Tibial nerve (tissue), 4 donors: Measurements from ENCODE around the gene MRS2. TPM values are rescaled to one million over a fixed set of nuclear protein-coding genes. Genes with fewer than 3 reads are reported as not detected.
A peak's percentile ranks its signal among the peaks of the same experiment; 100 is the strongest.

Experiments
- DNase-seq, 2 donors: peaks; one replicate each; pipeline ENCODE4 v3.0.0-alpha.2; 2019; ENCODE audit warnings: low spot score in 2 of 2
- H3K27ac ChIP-seq, 4 donors: fragments of 200-600 bp; sonication (generic) in 3 of 4; one replicate each; pipeline ENCODE4 v1.5.1; 2017 to 2019; ENCODE audit warnings: mild to moderate bottlenecking in 1 of 4
- H3K27me3 ChIP-seq, 2 donors: fragments of 200-600 bp; sonication (generic) in 1 of 2; one replicate each; pipeline versions ENCODE4 v1.5.1 to v1.6.0; 2017 to 2019
- H3K36me3 ChIP-seq, 3 donors: fragments of 200-600 bp; sonication (generic); one replicate each; pipeline ENCODE4 v1.5.1; 2018 to 2019
- H3K4me1 ChIP-seq, 4 donors: fragments of 200-600 bp; sonication (generic) in 3 of 4; one replicate each; pipeline ENCODE4 v1.5.1; 2017 to 2019
- H3K4me3 ChIP-seq, 4 donors: fragments of 200-600 bp; sonication (generic) in 3 of 4; one replicate each; pipeline ENCODE4 v1.5.1; 2017 to 2019; ENCODE audit warnings: mild to moderate bottlenecking in 1 of 4, moderate library complexity in 1 of 4
- H3K9me3 ChIP-seq, 4 donors: fragments of 200-600 bp; sonication (generic) in 3 of 4; one replicate each; pipeline ENCODE4 v1.5.1; 2017 to 2019
- EP300 ChIP-seq, 2 donors: sonication (generic); formaldehyde crosslinking; IDR thresholded peaks; one replicate each; pipeline ENCODE4 v1.6.1; 2017; ENCODE audit warnings: antibody characterized with exemption in 2 of 2, mild to moderate bottlenecking in 1 of 2
- POLR2A ChIP-seq, 2 donors: fragments of 450-650 bp; IDR thresholded peaks; one replicate each; pipeline ENCODE4 v1.6.1; 2017; ENCODE audit warnings: antibody characterized with exemption in 2 of 2, mild to moderate bottlenecking in 2 of 2, moderate library complexity in 2 of 2
- WGBS, 2 donors: methylation state at CpG; one replicate each; pipeline ENCODE4 v1.1.5; 2018; 5-methylcytosine and 5-hydroxymethylcytosine counted together
- total RNA-seq, 4 donors: library from RNA; depleted of rRNA; stranded (reverse); fragments of >200 nt; gene quantifications; one replicate each; pipeline ENCODE4 v1.1.0, GENCODE V29; 2016
- TF ChIP-seq, protein P1 (sequence below), 5 experiments: fragments of 200-600 bp in 3 of 5; fragments of 450-650 bp in 2 of 5; sonication (generic) in 3 of 5; IDR thresholded peaks; one replicate each; pipeline ENCODE4 v1.5.1; 2016 to 2019; ENCODE audit warnings: antibody characterized with exemption in 5 of 5, mild to moderate bottlenecking in 3 of 5, moderate library complexity in 2 of 5

MRS2 gene
- total RNA-seq, 4 donors from 2014 or later, result 22.8 to 36.1 (median 27.5) TPM

- TF ChIP-seq, protein P1, sequence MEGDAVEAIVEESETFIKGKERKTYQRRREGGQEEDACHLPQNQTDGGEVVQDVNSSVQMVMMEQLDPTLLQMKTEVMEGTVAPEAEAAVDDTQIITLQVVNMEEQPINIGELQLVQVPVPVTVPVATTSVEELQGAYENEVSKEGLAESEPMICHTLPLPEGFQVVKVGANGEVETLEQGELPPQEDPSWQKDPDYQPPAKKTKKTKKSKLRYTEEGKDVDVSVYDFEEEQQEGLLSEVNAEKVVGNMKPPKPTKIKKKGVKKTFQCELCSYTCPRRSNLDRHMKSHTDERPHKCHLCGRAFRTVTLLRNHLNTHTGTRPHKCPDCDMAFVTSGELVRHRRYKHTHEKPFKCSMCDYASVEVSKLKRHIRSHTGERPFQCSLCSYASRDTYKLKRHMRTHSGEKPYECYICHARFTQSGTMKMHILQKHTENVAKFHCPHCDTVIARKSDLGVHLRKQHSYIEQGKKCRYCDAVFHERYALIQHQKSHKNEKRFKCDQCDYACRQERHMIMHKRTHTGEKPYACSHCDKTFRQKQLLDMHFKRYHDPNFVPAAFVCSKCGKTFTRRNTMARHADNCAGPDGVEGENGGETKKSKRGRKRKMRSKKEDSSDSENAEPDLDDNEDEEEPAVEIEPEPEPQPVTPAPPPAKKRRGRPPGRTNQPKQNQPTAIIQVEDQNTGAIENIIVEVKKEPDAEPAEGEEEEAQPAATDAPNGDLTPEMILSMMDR (IDR thresholded peaks at IDR 0.05), result no peak
- TF ChIP-seq POLR2A (IDR thresholded peaks at IDR 0.05) (no peak), EP300 (IDR thresholded peaks at IDR 0.05) (no peak)
Measured at GRCh38 chr6:24428615-24429014, 25.9 kb downstream of the MRS2 start.

DNA sequence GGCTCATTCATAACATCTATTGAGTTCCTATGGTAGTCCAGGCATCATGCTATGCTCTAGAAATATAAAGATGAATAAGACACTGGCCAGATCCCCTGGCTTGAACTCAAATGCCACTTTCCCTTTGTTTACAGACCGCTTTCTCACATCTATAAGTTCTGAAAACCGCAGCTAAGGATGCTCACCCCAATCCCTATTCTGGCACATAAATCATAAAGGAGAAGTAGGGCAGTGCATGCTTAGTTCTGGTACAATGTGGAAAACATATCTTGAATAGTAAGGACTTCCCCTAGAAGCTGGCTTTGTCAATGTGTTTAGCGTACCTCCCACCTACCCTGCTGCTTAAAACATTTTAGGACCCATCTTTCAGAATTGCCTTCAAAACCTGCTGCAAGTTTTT lies 26.4 kb downstream of the MRS2 start:
- no peak for DNase-seq
- Histone ChIP-seq H3K4me3 (no peak overlapping the region), H3K27me3 (no peaks in the 10 kb centered on the region), H3K9me3 (no peaks in the 10 kb centered on the region), H3K36me3 (peaks cover 0 to 41% (median 0%) of the 10 kb centered on the region in 3 donors), H3K27ac (no peak overlapping the region), H3K4me1 (no peaks in the 10 kb centered on the region)
- no peak for TF ChIP-seq EP300 (IDR thresholded peaks at IDR 0.05)
- TF ChIP-seq, protein P1 (IDR thresholded peaks at IDR 0.05), result no peak
- no peak for TF ChIP-seq POLR2A (IDR thresholded peaks at IDR 0.05)
- WGBS, 2 donors, result 79 to 84% methylated on average over 3 of the region's 3 CpGs

More at GRCh38 chr6:24428615-24429014, 25.9 kb downstream of the MRS2 start:
- H3K27ac ChIP-seq, result no peak overlapping the region
- H3K9me3 ChIP-seq, result no peaks in the 10 kb centered on the region
- no peak overlapping the region for H3K4me3 ChIP-seq
- 90 to 91% methylated on average over 2 of the region's 2 CpGs for WGBS, 2 donors
- no peaks in the 10 kb centered on the region for H3K27me3 ChIP-seq
- peaks cover 0 to 47% (median 0%) of the 10 kb centered on the region in 3 donors for H3K36me3 ChIP-seq
- DNase-seq, result no peak
- H3K4me1 ChIP-seq, result no peaks in the 10 kb centered on the region

DNA sequence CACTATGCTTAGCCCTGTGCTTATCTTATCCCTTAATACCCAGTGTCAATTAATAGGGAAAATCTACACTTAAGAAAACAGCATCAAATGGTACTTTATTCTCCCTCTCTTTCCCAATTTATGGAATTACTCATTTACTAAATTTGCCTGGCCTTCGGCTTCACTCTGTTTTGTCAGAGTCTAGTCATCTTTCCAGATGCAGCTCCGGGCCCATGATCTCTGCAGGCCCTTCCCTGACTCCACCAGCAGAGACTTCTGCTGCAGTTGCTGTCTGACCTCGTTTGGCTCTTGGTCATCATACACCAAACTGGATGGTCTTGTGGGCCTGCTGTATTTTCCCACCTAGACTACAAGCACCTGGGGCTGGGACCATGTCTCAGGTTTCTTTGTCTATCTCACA lies 27.4 kb downstream of the MRS2 start:
- Histone ChIP-seq H3K27me3 (no peaks in the 10 kb centered on the region), H3K4me1 (no peaks in the 10 kb centered on the region), H3K9me3 (no peaks in the 10 kb centered on the region), H3K36me3 (peaks cover 0 to 35% (median 0%) of the 10 kb centered on the region in 3 donors), H3K4me3 (no peak overlapping the region), H3K27ac (no peak overlapping the region)
- 83 to 89% methylated on average over 3 of the region's 3 CpGs for WGBS, 2 donors
- TF ChIP-seq EP300 (IDR thresholded peaks at IDR 0.05) (no peak), POLR2A (IDR thresholded peaks at IDR 0.05) (no peak)
- no peak for DNase-seq

GRCh38 chr6:24431045-24431451 lies 28.3 kb downstream of the MRS2 start:
- TF ChIP-seq, protein P1 (IDR thresholded peaks at IDR 0.05), result peak; percentile 32 to 74 (median 48)
- TF ChIP-seq POLR2A (IDR thresholded peaks at IDR 0.05) (no peak), EP300 (IDR thresholded peaks at IDR 0.05) (no peak)
- WGBS, 2 donors, result 83 to 88% methylated on average over 1 of the region's 1 CpG
- no peaks in the 10 kb centered on the region for H3K27me3 ChIP-seq
- H3K9me3 ChIP-seq, result no peaks in the 10 kb centered on the region
- peaks cover 0 to 32% (median 0%) of the 10 kb centered on the region in 3 donors for H3K36me3 ChIP-seq
- no peak overlapping the region for H3K4me3 ChIP-seq
- H3K27ac ChIP-seq, result no peak overlapping the region
- H3K4me1 ChIP-seq, result no peaks in the 10 kb centered on the region
- peak in 1 of 2 donors; percentile 48 for DNase-seq

DNA sequence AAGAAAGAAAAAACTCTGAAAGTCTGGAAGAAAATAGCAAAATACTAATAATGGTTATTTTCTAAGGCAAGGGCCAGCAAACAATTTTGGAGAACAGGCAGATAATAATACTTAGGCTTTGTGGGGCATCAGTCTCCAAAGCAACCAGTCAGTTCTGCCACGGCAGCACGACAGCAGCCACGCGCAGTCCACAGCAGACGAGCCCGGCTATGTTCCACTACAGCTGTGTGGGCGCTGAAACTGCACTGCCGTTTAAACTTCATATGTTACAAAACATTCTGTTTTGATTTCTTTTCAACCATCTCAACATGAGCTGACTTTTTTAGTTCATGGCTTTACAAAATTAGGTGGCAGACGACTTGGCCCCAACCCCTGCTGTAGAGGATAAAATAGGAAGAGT lies 29.9 kb downstream of the MRS2 start:
- 87 to 88% methylated on average over 9 of the region's 9 CpGs for WGBS, 2 donors
- H3K27me3 ChIP-seq, result no peaks in the 10 kb centered on the region
- no peaks in the 10 kb centered on the region for H3K4me1 ChIP-seq
- H3K36me3 ChIP-seq, result peaks cover 0 to 32% (median 0%) of the 10 kb centered on the region in 3 donors
- H3K4me3 ChIP-seq, result no peak overlapping the region
- H3K9me3 ChIP-seq, result no peaks in the 10 kb centered on the region
- TF ChIP-seq, protein P1 (IDR thresholded peaks at IDR 0.05), result no peak
- TF ChIP-seq EP300 (IDR thresholded peaks at IDR 0.05) (no peak), POLR2A (IDR thresholded peaks at IDR 0.05) (no peak)
- no peak for DNase-seq
- H3K27ac ChIP-seq, result no peak overlapping the region

- WGBS, 2 donors, result 93 to 94% methylated on average over 14 of the region's 14 CpGs
Measured at GRCh38 chr6:24436979-24437378, 34.2 kb downstream of the MRS2 start.

More at GRCh38 chr6:24436979-24437378, 34.2 kb downstream of the MRS2 start:
- H3K4me1 ChIP-seq, result no peaks in the 10 kb centered on the region
- peaks cover 0 to 38% (median 0%) of the 10 kb centered on the region in 3 donors for H3K36me3 ChIP-seq
- H3K27ac ChIP-seq, result no peak overlapping the region
- TF ChIP-seq EP300 (IDR thresholded peaks at IDR 0.05) (no peak), POLR2A (IDR thresholded peaks at IDR 0.05) (no peak)
- TF ChIP-seq, protein P1 (IDR thresholded peaks at IDR 0.05), result no peak
- H3K27me3 ChIP-seq, result no peaks in the 10 kb centered on the region
- no peaks in the 10 kb centered on the region for H3K9me3 ChIP-seq
- no peak for DNase-seq
- no peak overlapping the region for H3K4me3 ChIP-seq
